ENCODE results near the gene LRRC10. TPM values are rescaled to one million over a fixed set of nuclear protein-coding genes. Genes with fewer than 3 reads are reported as not detected.

LRRC10 gene, protein sequence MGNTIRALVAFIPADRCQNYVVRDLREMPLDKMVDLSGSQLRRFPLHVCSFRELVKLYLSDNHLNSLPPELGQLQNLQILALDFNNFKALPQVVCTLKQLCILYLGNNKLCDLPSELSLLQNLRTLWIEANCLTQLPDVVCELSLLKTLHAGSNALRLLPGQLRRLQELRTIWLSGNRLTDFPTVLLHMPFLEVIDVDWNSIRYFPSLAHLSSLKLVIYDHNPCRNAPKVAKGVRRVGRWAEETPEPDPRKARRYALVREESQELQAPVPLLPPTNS
- total RNA-seq = 0.52 TPM

DNA sequence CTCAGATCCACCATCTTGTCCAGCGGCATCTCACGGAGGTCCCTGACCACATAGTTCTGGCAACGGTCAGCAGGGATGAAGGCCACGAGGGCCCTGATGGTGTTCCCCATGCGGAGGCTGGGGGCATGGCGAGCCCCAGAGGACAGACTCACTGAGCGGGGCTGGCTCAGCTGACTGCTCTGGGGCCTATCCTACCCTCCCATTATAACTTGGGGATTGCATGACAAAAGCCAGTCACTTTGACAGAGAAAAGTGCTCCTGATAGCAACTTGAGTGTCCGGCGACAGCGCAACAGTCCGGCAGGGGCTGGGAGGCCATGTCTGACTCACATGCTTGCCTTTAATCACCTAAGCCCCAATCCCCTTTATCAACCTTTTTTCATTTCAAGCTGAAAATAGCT lies at the start of gene LRRC10:
Gene LRRC10, minus strand, starts transcription at position 179 of the 400 bp plus-strand sequence. Its CDS starts 69 bp downstream, at position 110.
- no peaks in the 10 kb centered on the region for H3K27me3 ChIP-seq (ENCODE audit: control insufficient read depth in 3 of 3, insufficient read depth in 3 of 3, low read length in 3 of 3)
- H3K9ac ChIP-seq (ENCODE audit: low read depth in 1 of 3, low read length in 3 of 3) = no peak within 1 kb of the TSS
- H3K27ac ChIP-seq (ENCODE audit: low read depth, low read length) = no peak within 1 kb of the TSS
- no peaks in the 10 kb centered on the region for H3K36me3 ChIP-seq (ENCODE audit: control insufficient read depth in 3 of 3, insufficient read depth in 3 of 3, low read length in 3 of 3)
- no peaks in the 10 kb centered on the region for H3K9me3 ChIP-seq (ENCODE audit: control insufficient read depth in 3 of 3, low read length in 3 of 3)
- no peaks in the 10 kb centered on the region for H3K4me1 ChIP-seq (ENCODE audit: control insufficient read depth in 3 of 3, insufficient read depth in 3 of 3, low read length in 3 of 3)
- no peak within 1 kb of the TSS for H3K4me3 ChIP-seq (ENCODE audit: low read length in 3 of 3)

DNA sequence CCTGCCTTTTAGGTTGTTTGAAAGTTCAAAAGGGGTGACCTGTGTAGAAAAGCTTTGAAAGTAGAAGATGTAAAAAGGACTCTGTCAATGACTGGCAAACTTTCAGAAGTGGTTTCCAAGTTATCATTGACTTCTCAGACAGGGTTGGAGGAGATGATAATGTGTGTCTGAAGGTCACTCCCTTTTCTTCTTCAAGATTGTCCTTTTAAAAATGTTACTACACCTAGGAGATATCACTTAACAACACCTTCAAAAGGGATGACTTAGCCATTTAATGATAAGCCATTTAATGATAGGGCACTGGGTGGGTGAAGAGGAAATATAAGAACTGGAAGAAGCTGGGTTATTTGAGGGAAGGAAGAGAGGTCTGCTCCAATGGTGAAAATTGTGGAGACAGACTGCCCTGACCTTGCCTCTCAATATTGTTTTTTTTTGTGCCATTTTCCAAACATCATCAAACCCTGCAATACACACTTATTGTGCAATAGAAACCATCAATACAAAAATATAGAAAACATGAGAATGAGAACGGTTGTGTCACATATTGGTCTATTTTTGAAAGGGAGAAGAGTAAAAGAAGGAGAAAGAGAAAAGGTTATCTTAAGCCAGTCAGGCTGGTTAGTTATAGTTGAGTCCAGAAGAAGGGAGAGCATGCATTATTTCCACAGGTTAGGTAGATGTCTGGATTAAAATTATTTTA lies 49.6 kb upstream of the LRRC10 start:
- H3K9me3 ChIP-seq (ENCODE audit: control insufficient read depth in 3 of 3, low read length in 3 of 3) = no peaks in the 10 kb centered on the region
- peaks cover 16 to 29% (median 17%) of the 10 kb centered on the region in 3 donors for H3K4me1 ChIP-seq (ENCODE audit: control insufficient read depth in 3 of 3, insufficient read depth in 3 of 3, low read length in 3 of 3)
- no peaks in the 10 kb centered on the region for H3K27me3 ChIP-seq (ENCODE audit: control insufficient read depth in 3 of 3, insufficient read depth in 3 of 3, low read length in 3 of 3)
- no peak overlapping the region for H3K27ac ChIP-seq (ENCODE audit: low read depth, low read length)
- H3K9ac ChIP-seq (ENCODE audit: low read depth in 1 of 3, low read length in 3 of 3) = no peak overlapping the region
- H3K36me3 ChIP-seq (ENCODE audit: control insufficient read depth in 3 of 3, insufficient read depth in 3 of 3, low read length in 3 of 3) = peaks cover 3 to 9% (median 8%) of the 10 kb centered on the region in 3 donors
- H3K4me3 ChIP-seq (ENCODE audit: low read length in 3 of 3) = no peak overlapping the region

DNA sequence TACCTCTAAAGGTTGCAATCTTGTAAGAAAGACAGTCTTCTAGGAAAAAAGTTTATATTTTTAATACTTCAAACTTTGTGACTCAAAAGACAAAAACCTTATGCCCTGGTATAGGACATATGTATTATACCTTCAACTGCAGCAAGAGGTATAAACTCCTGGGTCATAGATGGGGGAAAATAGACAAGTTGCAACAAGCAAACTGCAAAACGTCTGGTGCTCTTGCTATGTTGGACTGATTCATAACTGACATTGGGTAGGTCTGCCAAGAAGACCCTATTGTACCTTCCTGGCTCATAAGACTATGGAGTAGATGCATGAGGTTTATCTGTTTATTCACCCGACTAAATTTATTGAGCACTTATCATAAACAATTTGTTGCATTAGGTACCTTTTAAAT lies 47.5 kb upstream of the LRRC10 start:
- peak overlapping the region; percentile 84 for H3K27ac ChIP-seq (ENCODE audit: low read depth, low read length)

DNA sequence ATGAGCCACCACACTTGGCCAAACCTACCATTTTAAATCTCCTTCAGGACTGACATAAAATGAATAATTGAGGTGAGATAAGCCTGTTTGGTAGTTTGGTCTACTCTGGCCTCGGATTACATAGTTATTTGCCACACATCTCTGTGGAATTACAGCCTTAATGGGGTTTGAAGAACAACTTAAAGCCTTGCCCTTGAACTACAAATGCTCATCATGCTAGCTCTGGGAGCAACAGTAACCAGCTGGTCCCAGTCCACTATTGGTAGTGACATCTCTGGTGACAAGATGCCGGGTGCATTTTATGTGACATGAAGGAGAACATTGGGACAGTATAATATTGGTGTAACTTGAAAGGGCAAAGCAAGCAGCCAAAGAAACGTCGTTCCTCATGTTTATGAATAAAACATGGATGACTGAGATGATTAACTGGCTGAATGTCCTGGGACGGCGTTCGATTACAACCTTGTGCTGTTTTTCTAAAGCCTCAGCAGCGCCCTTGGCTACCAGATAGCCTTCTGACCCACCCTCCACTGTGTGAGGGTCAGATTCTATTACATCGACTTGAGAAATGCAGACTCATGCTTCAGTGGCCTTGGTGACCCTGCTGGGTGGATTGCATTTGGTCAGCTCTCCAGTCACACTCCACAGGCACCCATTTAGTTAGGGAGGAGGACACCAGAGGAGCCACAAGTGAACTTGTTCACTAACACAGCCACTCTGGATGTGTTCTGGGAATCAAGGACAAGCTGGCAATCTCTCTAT lies 46.9 kb upstream of the LRRC10 start:
- Histone ChIP-seq H3K27ac (ENCODE audit: low read depth, low read length) (peak overlapping the region; percentile 84), H3K9ac (ENCODE audit: low read depth in 1 of 3, low read length in 3 of 3) (peak overlapping the region in 2 of 3 donors; percentile 18 to 68)

More for the DNA sequence above, 47.5 kb upstream of the LRRC10 start:
- Histone ChIP-seq H3K27me3 (ENCODE audit: control insufficient read depth in 3 of 3, insufficient read depth in 3 of 3, low read length in 3 of 3) (no peaks in the 10 kb centered on the region), H3K9me3 (ENCODE audit: control insufficient read depth in 3 of 3, low read length in 3 of 3) (no peaks in the 10 kb centered on the region), H3K4me3 (ENCODE audit: low read length in 3 of 3) (peak overlapping the region in 1 of 3 donors; percentile 17), H3K9ac (ENCODE audit: low read depth in 1 of 3, low read length in 3 of 3) (peak overlapping the region in 1 of 3 donors; percentile 68), H3K4me1 (ENCODE audit: control insufficient read depth in 3 of 3, insufficient read depth in 3 of 3, low read length in 3 of 3) (peaks cover 16 to 29% (median 17%) of the 10 kb centered on the region in 3 donors), H3K36me3 (ENCODE audit: control insufficient read depth in 3 of 3, insufficient read depth in 3 of 3, low read length in 3 of 3) (peaks cover 8 to 13% (median 11%) of the 10 kb centered on the region in 3 donors)

DNA sequence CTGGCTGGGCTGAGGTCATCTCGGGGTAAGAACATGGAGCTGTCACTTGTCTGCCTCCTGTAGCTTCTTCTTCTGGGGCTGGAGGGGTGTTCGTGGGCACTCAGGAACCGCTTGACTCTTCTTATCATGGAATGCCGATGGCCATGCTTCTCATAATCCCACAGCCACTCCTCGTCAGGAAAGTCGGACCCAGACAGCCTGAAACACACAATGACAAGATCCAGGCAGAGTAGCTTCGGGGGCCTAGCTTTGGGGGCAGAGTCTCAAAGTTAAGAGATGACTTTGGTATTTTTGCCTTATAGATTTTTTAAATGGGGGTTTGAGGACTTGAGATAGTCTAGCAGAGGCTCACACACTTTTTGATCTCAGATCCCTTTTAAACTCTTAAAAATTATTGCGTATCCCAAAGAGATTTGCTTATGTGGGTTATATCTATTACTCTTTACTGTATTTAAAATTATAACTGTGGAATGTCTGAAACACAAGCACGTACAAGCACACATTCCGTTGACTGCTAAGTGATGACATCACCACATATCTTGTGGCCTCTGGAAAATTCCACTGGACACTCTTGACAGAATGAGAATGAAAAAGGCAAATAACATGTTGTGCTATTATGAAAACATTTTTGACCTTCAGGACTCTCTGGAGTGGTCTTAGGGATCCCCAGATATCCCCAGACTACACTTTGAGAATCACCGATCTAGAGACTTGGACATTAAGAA lies 45.1 kb upstream of the LRRC10 start:
- no peak overlapping the region for H3K9ac ChIP-seq (ENCODE audit: low read depth in 1 of 3, low read length in 3 of 3)
- peaks cover 10 to 25% (median 14%) of the 10 kb centered on the region in 3 donors for H3K4me1 ChIP-seq (ENCODE audit: control insufficient read depth in 3 of 3, insufficient read depth in 3 of 3, low read length in 3 of 3)
- no peaks in the 10 kb centered on the region for H3K9me3 ChIP-seq (ENCODE audit: control insufficient read depth in 3 of 3, low read length in 3 of 3)
- peaks cover 8 to 13% (median 10%) of the 10 kb centered on the region in 3 donors for H3K36me3 ChIP-seq (ENCODE audit: control insufficient read depth in 3 of 3, insufficient read depth in 3 of 3, low read length in 3 of 3)
- no peak overlapping the region for H3K27ac ChIP-seq (ENCODE audit: low read depth, low read length)
- no peaks in the 10 kb centered on the region for H3K27me3 ChIP-seq (ENCODE audit: control insufficient read depth in 3 of 3, insufficient read depth in 3 of 3, low read length in 3 of 3)
- H3K4me3 ChIP-seq (ENCODE audit: low read length in 3 of 3) = no peak overlapping the region

More for the DNA sequence above, 46.9 kb upstream of the LRRC10 start:
- no peak overlapping the region for H3K4me3 ChIP-seq (ENCODE audit: low read length in 3 of 3)
- H3K4me1 ChIP-seq (ENCODE audit: control insufficient read depth in 3 of 3, insufficient read depth in 3 of 3, low read length in 3 of 3) = peaks cover 16 to 29% (median 17%) of the 10 kb centered on the region in 3 donors
- H3K9me3 ChIP-seq (ENCODE audit: control insufficient read depth in 3 of 3, low read length in 3 of 3) = no peaks in the 10 kb centered on the region
- H3K27me3 ChIP-seq (ENCODE audit: control insufficient read depth in 3 of 3, insufficient read depth in 3 of 3, low read length in 3 of 3) = no peaks in the 10 kb centered on the region
- H3K36me3 ChIP-seq (ENCODE audit: control insufficient read depth in 3 of 3, insufficient read depth in 3 of 3, low read length in 3 of 3) = peaks cover 8 to 13% (median 10%) of the 10 kb centered on the region in 3 donors

DNA sequence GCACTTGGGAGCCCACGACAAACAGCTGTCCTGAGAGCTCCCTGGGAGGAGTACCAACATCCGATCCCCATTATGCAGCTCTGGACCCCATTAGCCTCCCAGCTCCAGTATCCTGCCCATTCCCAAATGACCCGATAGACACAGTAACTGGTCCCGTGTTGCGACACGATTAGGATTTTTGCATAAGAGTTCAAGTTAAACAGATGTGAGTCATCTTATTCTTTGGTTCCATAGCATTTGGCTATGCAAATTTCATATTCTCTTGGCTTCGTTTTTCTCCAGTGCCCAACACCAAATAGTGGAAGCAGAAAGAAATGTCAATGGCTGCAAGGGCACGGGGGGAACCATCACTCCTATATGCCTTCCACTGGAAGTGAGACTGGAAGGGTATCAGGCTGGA lies 43.0 kb upstream of the LRRC10 start:
- H3K27ac ChIP-seq (ENCODE audit: low read depth, low read length) = no peak overlapping the region
- peaks cover 8 to 11% (median 10%) of the 10 kb centered on the region in 3 donors for H3K36me3 ChIP-seq (ENCODE audit: control insufficient read depth in 3 of 3, insufficient read depth in 3 of 3, low read length in 3 of 3)
- H3K27me3 ChIP-seq (ENCODE audit: control insufficient read depth in 3 of 3, insufficient read depth in 3 of 3, low read length in 3 of 3) = no peaks in the 10 kb centered on the region
- H3K4me1 ChIP-seq (ENCODE audit: control insufficient read depth in 3 of 3, insufficient read depth in 3 of 3, low read length in 3 of 3) = peaks cover 11 to 26% (median 16%) of the 10 kb centered on the region in 3 donors
- H3K9me3 ChIP-seq (ENCODE audit: control insufficient read depth in 3 of 3, low read length in 3 of 3) = no peaks in the 10 kb centered on the region
- no peak overlapping the region for H3K4me3 ChIP-seq (ENCODE audit: low read length in 3 of 3)
- H3K9ac ChIP-seq (ENCODE audit: low read depth in 1 of 3, low read length in 3 of 3) = no peak overlapping the region

DNA sequence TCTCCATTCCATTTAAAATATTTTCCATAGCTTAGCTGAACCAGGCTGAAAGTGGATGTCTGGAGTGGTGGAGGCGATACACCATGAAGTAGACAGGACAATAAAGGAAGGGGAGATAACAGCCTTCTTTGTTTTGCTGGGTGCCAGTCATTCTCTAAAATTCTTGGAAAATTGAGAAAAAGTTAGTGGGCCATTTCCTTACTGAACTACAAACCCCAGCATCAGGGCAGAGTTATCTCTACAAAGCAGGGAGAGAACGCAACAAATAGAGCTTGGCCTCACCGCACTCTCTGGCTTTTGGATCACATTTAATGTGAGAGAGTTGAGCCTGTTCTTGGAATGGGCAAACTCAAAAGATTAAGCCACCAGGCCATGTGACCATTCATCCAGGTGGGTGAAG lies 41.2 kb upstream of the LRRC10 start:
- Histone ChIP-seq H3K27ac (ENCODE audit: low read depth, low read length) (no peak overlapping the region), H3K4me3 (ENCODE audit: low read length in 3 of 3) (no peak overlapping the region), H3K9me3 (ENCODE audit: control insufficient read depth in 3 of 3, low read length in 3 of 3) (no peaks in the 10 kb centered on the region), H3K4me1 (ENCODE audit: control insufficient read depth in 3 of 3, insufficient read depth in 3 of 3, low read length in 3 of 3) (peaks cover 2 to 13% (median 10%) of the 10 kb centered on the region in 3 donors), H3K9ac (ENCODE audit: low read depth in 1 of 3, low read length in 3 of 3) (no peak overlapping the region), H3K36me3 (ENCODE audit: control insufficient read depth in 3 of 3, insufficient read depth in 3 of 3, low read length in 3 of 3) (peaks cover 8 to 11% (median 10%) of the 10 kb centered on the region in 3 donors), H3K27me3 (ENCODE audit: control insufficient read depth in 3 of 3, insufficient read depth in 3 of 3, low read length in 3 of 3) (no peaks in the 10 kb centered on the region)

DNA sequence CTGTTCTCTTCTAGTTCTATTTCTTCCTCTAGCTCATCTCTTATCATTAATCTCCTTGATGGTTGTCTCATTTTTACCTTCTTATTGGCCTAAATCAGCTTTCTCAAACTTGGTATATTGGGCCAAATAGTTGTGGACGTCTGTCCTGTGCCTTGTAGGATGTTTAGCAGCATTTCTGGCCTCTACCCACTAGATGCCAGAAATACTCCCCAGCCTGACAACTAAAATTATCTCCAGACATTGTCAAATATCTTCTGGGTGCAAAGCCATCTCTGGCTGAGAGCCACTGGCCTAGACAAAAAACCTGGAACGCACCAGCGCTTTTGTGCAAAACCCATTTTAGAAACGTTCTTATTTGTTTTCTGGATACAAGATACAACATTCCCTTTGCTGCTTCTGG lies 38.8 kb upstream of the LRRC10 start:
- H3K27ac ChIP-seq (ENCODE audit: low read depth, low read length) = no peak overlapping the region
- no peak overlapping the region for H3K9ac ChIP-seq (ENCODE audit: low read depth in 1 of 3, low read length in 3 of 3)

DNA sequence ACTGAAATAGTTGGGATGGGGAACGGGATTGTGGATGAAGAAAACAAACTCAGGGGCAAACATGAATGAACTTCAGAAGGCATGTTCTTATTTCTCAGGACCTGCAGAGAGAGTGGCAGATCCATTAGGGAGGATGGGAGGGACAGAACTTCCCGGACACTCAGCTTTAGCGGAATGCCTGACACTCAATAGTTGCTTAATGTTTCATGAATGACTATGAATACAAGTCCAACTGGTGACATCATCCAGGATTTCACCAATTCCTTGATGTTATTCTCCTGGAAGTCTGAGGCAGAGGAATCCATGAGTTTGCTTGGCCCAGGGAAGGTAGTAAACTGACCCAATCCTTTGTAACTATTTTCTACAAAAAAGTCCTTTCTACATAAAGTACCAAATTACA lies 37.8 kb upstream of the LRRC10 start:
- H3K27ac ChIP-seq (ENCODE audit: low read depth, low read length) = no peak overlapping the region
- no peaks in the 10 kb centered on the region for H3K36me3 ChIP-seq (ENCODE audit: control insufficient read depth in 3 of 3, insufficient read depth in 3 of 3, low read length in 3 of 3)
- H3K9ac ChIP-seq (ENCODE audit: low read depth in 1 of 3, low read length in 3 of 3) = no peak overlapping the region
- no peaks in the 10 kb centered on the region for H3K27me3 ChIP-seq (ENCODE audit: control insufficient read depth in 3 of 3, insufficient read depth in 3 of 3, low read length in 3 of 3)
- no peaks in the 10 kb centered on the region for H3K9me3 ChIP-seq (ENCODE audit: control insufficient read depth in 3 of 3, low read length in 3 of 3)
- peaks cover 0 to 9% (median 7%) of the 10 kb centered on the region in 3 donors for H3K4me1 ChIP-seq (ENCODE audit: control insufficient read depth in 3 of 3, insufficient read depth in 3 of 3, low read length in 3 of 3)
- H3K4me3 ChIP-seq (ENCODE audit: low read length in 3 of 3) = no peak overlapping the region

More for the DNA sequence above, 38.8 kb upstream of the LRRC10 start:
- no peak overlapping the region for H3K4me3 ChIP-seq (ENCODE audit: low read length in 3 of 3)
- H3K9me3 ChIP-seq (ENCODE audit: control insufficient read depth in 3 of 3, low read length in 3 of 3) = no peaks in the 10 kb centered on the region
- peaks cover under 1 to 3% (median 2%) of the 10 kb centered on the region in 3 donors for H3K36me3 ChIP-seq (ENCODE audit: control insufficient read depth in 3 of 3, insufficient read depth in 3 of 3, low read length in 3 of 3)
- H3K4me1 ChIP-seq (ENCODE audit: control insufficient read depth in 3 of 3, insufficient read depth in 3 of 3, low read length in 3 of 3) = peaks cover 0 to 9% (median 7%) of the 10 kb centered on the region in 3 donors
- no peaks in the 10 kb centered on the region for H3K27me3 ChIP-seq (ENCODE audit: control insufficient read depth in 3 of 3, insufficient read depth in 3 of 3, low read length in 3 of 3)
